ENCODE results near the gene D2HGDH. TPM values are rescaled to one million over a fixed set of nuclear protein-coding genes. Genes with fewer than 3 reads are reported as not detected.

The D2HGDH gene
- total RNA-seq, 2 experiments from 2014 or later = 23.2 to 68.1 TPM

- peaks cover 26% of the 10 kb centered on the region for H3K36me3 ChIP-seq (ENCODE audit: insufficient read depth, low read length)
- peak; percentile 97 for DNase-seq (ENCODE audit: low spot score)
- H2AFZ ChIP-seq (ENCODE audit: low read length) = no peak overlapping the region
- H3K4me3 ChIP-seq (ENCODE audit: low read depth, low read length, poor library complexity, severe bottlenecking) = peak overlapping the region; percentile 94
- TF ChIP-seq EZH2phosphoT487 (IDR thresholded peaks at IDR 0.05; ENCODE audit: borderline replicate concordance, low read depth, low read length) = no peak
- TF ChIP-seq CTCF (conservative IDR thresholded peaks at IDR 0.05; ENCODE audit: low read length) = peak; percentile 64
- peaks cover 5% of the 10 kb centered on the region; the same call in 1 of the 2 replicates for H4K20me1 ChIP-seq (ENCODE audit: insufficient read depth, low read length)
- peak overlapping the region; percentile 76 for H3K4me2 ChIP-seq (ENCODE audit: low read length)
- POLR2A ChIA-PET = interaction anchor here (1.0 to 6.7 kb wide), 2 partner anchors 13 to 33 kb away, joined by 3 to 46 read pairs; partner anchors contain the start of genes D2HGDH and DTYMK
- intact Hi-C loops (cut with micrococcal nuclease; ENCODE audit: unreplicated experiment) = loop anchor here (1.0 to 5.0 kb wide), 4 partner anchors 15 to 1139 kb away; partner anchors contain the start of genes DTYMK, DUSP28, HDLBP and SEPTIN2
- H3K79me2 ChIP-seq (ENCODE audit: insufficient read depth, low read depth, low read length) = peaks cover 20% of the 10 kb centered on the region
- H3K27ac ChIP-seq (ENCODE audit: low read depth, low read length, poor library complexity, severe bottlenecking) = peak overlapping the region; percentile 92
- CTCF ChIA-PET (ENCODE audit: unreplicated experiment) = no interaction called here
- no TSS peak for BruUV-seq (replicated peaks)
- peaks cover 4% of the 10 kb centered on the region; the same call in 1 of the 2 replicates for H3K9me3 ChIP-seq (ENCODE audit: low read length)
- peaks cover 23% of the 10 kb centered on the region for H3K4me1 ChIP-seq (ENCODE audit: insufficient read depth, low read length, poor library complexity, severe bottlenecking)
- H3K9me2 ChIP-seq (ENCODE audit: insufficient read depth, low read length) = no peaks in the 10 kb centered on the region
Measured at GRCh38 chr2:241701149-241701398, 33.4 kb upstream of the D2HGDH start.

- H3K9me3 ChIP-seq (ENCODE audit: low read length) = peaks cover 8% of the 10 kb centered on the region
- CTCF ChIA-PET (ENCODE audit: unreplicated experiment) = interaction anchor here (0.6 kb wide), 2 partner anchors 9 to 12 kb away, joined by 5 to 6 read pairs; no protein-coding TSS in a partner anchor
- H3K27ac ChIP-seq (ENCODE audit: low read depth, low read length, poor library complexity, severe bottlenecking) = peak within 1 kb of the TSS; percentile 92
- no peaks in the 10 kb centered on the region for H3K9me2 ChIP-seq (ENCODE audit: insufficient read depth, low read length)
- DNase-seq (ENCODE audit: low spot score) = peak; percentile 96
- peak within 1 kb of the TSS; percentile 94 for H3K4me3 ChIP-seq (ENCODE audit: low read depth, low read length, poor library complexity, severe bottlenecking)
- H3K36me3 ChIP-seq (ENCODE audit: insufficient read depth, low read length) = peaks cover 30% of the 10 kb centered on the region
- H3K4me2 ChIP-seq (ENCODE audit: low read length) = peak within 1 kb of the TSS; percentile 99
- H3K79me2 ChIP-seq (ENCODE audit: insufficient read depth, low read depth, low read length) = peaks cover 20% of the 10 kb centered on the region
- H3K4me1 ChIP-seq (ENCODE audit: insufficient read depth, low read length, poor library complexity, severe bottlenecking) = peaks cover 23% of the 10 kb centered on the region
- intact Hi-C loops (cut with micrococcal nuclease; ENCODE audit: unreplicated experiment) = loop anchor here (1.0 to 5.0 kb wide), 5 partner anchors 15 to 1139 kb away; partner anchors contain the start of genes D2HGDH, DTYMK, DUSP28 and HDLBP
- H2AFZ ChIP-seq (ENCODE audit: low read length) = no peak within 1 kb of the TSS
- peaks cover 5% of the 10 kb centered on the region; the same call in 1 of the 2 replicates for H4K20me1 ChIP-seq (ENCODE audit: insufficient read depth, low read length)
- TF ChIP-seq CTCF (conservative IDR thresholded peaks at IDR 0.05; ENCODE audit: low read length) = no peak
- no peak for TF ChIP-seq EZH2phosphoT487 (IDR thresholded peaks at IDR 0.05; ENCODE audit: borderline replicate concordance, low read depth, low read length)
- BruUV-seq (replicated peaks) = TSS peak; percentile 88
- POLR2A ChIA-PET = interaction anchor here (0.6 to 6.7 kb wide), 3 partner anchors 14 to 306 kb away, joined by 3 to 46 read pairs (median 5); partner anchors contain the start of gene DTYMK
Measured at GRCh38 chr2:241701399-241702154, 32.9 kb upstream of the D2HGDH start, which contains the start of gene ING5. Gene ING5 (plus strand): TSS chr2:241702039. CDS start chr2:241702066, 27 bp downstream.

All from OCI-LY7 (cell line).